ENCODE measurements around the gene FBXO44. TPM values are rescaled to one million over a fixed set of nuclear protein-coding genes. Genes with fewer than 3 reads are reported as not detected.
A peak's percentile ranks its signal among the peaks of the same experiment; 100 is the strongest.

FBXO44 gene
- total and polyA plus RNA-seq, 10 of the 15 experiments (the other 5 are each of a cell fraction or from before 2014, with no cell fraction given) = 0.77 to 22.4 (median 8.2) TPM

DNA sequence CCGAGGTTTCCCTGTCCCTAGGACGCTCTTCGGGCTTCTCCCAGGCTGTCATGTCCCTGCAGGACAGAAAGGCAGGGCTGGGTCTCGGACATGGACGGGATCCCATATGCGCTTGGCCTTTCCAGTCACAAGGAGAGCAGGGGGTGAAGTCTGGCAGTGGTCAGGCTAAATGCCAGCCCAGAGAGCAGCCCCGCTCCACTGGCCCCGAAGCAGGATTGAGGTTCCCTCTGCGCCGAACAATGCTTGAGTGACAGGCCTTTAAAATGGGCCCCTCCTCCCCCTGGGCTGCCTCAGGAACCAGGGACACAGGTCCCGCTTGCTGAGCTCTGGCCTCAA is 49.5 kb downstream of the FBXO44 start:
- POLR2A ChIA-PET = no interaction called here
- Histone ChIP-seq H2AFZ (ENCODE audit: control insufficient read depth, low read depth, low read length) (no peak overlapping the region), H3K9me3 (replicated peaks; ENCODE audit: control insufficient read depth, insufficient read depth, low read length) (no peaks in the 10 kb centered on the region), H3K4me3 (no peak overlapping the region), H3K4me2 (ENCODE audit: control insufficient read depth, insufficient read depth) (no peak overlapping the region), H3K36me3 (ENCODE audit: control insufficient read depth in 2 of 2, insufficient read depth in 2 of 2, low read length in 1 of 2) (no peaks in the 10 kb centered on the region), H3K79me2 (ENCODE audit: control insufficient read depth, insufficient read depth, low read length) (no peaks in the 10 kb centered on the region), H4K20me1 (ENCODE audit: control insufficient read depth, insufficient read depth) (no peaks in the 10 kb centered on the region), H3K9ac (ENCODE audit: control insufficient read depth, insufficient read depth, low read length) (no peak overlapping the region), H3K27me3 (replicated peaks in 1 of 2; ENCODE audit: control insufficient read depth in 2 of 2, insufficient read depth in 2 of 2, low read length in 1 of 2) (peaks cover 2 to 7% of the 10 kb centered on the region in 2 experiments), H3K4me1 (ENCODE audit: control insufficient read depth, insufficient read depth, low read length) (no peaks in the 10 kb centered on the region; the same call in 1 of the 2 replicates), H3K27ac (ENCODE audit: control insufficient read depth, insufficient read depth) (no peak overlapping the region)
- ATAC-seq (no peak), DNase-seq (ENCODE audit: low read depth, low spot score) (no peak), FAIRE-seq (no peak)
- CTCF ChIA-PET = no interaction called here
- SMC1A ChIA-PET (ENCODE audit: uncharacterized antibody, unreplicated experiment) = no interaction called here
- BruUV-seq (replicated peaks) = no TSS peak
- in situ Hi-C loops (cut with MboI) (no loop called here), intact Hi-C loops (cut with micrococcal nuclease; ENCODE audit: unreplicated experiment) (no loop called here)
- 31% methylated on average over 11 of the region's 11 CpGs for WGBS (ENCODE audit: insufficient coverage, insufficient replicate concordance, low lambda C conversion rate, missing lambda C conversion rate)
- RAD21 ChIA-PET (ENCODE audit: unreplicated experiment) = interaction anchor here (0.8 kb wide), 1 partner anchor 40 kb away, joined by 3 read pairs; the partner anchor contains the start of gene FBXO6
- TF ChIP-seq, protein P1, sequence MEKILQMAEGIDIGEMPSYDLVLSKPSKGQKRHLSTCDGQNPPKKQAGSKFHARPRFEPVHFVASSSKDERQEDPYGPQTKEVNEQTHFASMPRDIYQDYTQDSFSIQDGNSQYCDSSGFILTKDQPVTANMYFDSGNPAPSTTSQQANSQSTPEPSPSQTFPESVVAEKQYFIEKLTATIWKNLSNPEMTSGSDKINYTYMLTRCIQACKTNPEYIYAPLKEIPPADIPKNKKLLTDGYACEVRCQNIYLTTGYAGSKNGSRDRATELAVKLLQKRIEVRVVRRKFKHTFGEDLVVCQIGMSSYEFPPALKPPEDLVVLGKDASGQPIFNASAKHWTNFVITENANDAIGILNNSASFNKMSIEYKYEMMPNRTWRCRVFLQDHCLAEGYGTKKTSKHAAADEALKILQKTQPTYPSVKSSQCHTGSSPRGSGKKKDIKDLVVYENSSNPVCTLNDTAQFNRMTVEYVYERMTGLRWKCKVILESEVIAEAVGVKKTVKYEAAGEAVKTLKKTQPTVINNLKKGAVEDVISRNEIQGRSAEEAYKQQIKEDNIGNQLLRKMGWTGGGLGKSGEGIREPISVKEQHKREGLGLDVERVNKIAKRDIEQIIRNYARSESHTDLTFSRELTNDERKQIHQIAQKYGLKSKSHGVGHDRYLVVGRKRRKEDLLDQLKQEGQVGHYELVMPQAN (conservative IDR thresholded peaks at IDR 0.05) = no peak
- TF ChIP-seq, protein P2, sequence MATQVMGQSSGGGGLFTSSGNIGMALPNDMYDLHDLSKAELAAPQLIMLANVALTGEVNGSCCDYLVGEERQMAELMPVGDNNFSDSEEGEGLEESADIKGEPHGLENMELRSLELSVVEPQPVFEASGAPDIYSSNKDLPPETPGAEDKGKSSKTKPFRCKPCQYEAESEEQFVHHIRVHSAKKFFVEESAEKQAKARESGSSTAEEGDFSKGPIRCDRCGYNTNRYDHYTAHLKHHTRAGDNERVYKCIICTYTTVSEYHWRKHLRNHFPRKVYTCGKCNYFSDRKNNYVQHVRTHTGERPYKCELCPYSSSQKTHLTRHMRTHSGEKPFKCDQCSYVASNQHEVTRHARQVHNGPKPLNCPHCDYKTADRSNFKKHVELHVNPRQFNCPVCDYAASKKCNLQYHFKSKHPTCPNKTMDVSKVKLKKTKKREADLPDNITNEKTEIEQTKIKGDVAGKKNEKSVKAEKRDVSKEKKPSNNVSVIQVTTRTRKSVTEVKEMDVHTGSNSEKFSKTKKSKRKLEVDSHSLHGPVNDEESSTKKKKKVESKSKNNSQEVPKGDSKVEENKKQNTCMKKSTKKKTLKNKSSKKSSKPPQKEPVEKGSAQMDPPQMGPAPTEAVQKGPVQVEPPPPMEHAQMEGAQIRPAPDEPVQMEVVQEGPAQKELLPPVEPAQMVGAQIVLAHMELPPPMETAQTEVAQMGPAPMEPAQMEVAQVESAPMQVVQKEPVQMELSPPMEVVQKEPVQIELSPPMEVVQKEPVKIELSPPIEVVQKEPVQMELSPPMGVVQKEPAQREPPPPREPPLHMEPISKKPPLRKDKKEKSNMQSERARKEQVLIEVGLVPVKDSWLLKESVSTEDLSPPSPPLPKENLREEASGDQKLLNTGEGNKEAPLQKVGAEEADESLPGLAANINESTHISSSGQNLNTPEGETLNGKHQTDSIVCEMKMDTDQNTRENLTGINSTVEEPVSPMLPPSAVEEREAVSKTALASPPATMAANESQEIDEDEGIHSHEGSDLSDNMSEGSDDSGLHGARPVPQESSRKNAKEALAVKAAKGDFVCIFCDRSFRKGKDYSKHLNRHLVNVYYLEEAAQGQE (IDR thresholded peaks at IDR 0.05; ENCODE audit: low read depth, low read length) = no peak
- TF ChIP-seq EP300 (IDR thresholded peaks at IDR 0.05; ENCODE audit: borderline replicate concordance in 1 of 2, control insufficient read depth in 1 of 2, low read depth in 2 of 2, low read length in 2 of 2) (no peak), HDGF (IDR thresholded peaks at IDR 0.05) (no peak), IRF4 (IDR thresholded peaks at IDR 0.05; ENCODE audit: low read depth, low read length) (no peak), SMAD1 (IDR thresholded peaks at IDR 0.05; ENCODE audit: low read depth, partially characterized antibody) (no peak), MYB (IDR thresholded peaks at IDR 0.05; ENCODE audit: borderline replicate concordance, low read depth, low read length) (no peak)
- TF ChIP-seq, protein P3, sequence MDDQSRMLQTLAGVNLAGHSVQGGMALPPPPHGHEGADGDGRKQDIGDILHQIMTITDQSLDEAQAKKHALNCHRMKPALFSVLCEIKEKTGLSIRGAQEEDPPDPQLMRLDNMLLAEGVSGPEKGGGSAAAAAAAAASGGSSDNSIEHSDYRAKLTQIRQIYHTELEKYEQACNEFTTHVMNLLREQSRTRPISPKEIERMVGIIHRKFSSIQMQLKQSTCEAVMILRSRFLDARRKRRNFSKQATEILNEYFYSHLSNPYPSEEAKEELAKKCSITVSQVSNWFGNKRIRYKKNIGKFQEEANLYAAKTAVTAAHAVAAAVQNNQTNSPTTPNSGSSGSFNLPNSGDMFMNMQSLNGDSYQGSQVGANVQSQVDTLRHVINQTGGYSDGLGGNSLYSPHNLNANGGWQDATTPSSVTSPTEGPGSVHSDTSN (IDR thresholded peaks at IDR 0.05; ENCODE audit: insufficient replicate concordance, low read depth, low read length) = peak; percentile 42
- TF ChIP-seq, protein P4, sequence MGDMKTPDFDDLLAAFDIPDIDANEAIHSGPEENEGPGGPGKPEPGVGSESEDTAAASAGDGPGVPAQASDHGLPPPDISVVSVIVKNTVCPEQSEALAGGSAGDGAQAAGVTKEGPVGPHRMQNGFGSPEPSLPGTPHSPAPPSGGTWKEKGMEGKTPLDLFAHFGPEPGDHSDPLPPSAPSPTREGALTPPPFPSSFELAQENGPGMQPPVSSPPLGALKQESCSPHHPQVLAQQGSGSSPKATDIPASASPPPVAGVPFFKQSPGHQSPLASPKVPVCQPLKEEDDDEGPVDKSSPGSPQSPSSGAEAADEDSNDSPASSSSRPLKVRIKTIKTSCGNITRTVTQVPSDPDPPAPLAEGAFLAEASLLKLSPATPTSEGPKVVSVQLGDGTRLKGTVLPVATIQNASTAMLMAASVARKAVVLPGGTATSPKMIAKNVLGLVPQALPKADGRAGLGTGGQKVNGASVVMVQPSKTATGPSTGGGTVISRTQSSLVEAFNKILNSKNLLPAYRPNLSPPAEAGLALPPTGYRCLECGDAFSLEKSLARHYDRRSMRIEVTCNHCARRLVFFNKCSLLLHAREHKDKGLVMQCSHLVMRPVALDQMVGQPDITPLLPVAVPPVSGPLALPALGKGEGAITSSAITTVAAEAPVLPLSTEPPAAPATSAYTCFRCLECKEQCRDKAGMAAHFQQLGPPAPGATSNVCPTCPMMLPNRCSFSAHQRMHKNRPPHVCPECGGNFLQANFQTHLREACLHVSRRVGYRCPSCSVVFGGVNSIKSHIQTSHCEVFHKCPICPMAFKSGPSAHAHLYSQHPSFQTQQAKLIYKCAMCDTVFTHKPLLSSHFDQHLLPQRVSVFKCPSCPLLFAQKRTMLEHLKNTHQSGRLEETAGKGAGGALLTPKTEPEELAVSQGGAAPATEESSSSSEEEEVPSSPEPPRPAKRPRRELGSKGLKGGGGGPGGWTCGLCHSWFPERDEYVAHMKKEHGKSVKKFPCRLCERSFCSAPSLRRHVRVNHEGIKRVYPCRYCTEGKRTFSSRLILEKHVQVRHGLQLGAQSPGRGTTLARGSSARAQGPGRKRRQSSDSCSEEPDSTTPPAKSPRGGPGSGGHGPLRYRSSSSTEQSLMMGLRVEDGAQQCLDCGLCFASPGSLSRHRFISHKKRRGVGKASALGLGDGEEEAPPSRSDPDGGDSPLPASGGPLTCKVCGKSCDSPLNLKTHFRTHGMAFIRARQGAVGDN (IDR thresholded peaks at IDR 0.05) = no peak
- TF ChIP-seq, protein P5, sequence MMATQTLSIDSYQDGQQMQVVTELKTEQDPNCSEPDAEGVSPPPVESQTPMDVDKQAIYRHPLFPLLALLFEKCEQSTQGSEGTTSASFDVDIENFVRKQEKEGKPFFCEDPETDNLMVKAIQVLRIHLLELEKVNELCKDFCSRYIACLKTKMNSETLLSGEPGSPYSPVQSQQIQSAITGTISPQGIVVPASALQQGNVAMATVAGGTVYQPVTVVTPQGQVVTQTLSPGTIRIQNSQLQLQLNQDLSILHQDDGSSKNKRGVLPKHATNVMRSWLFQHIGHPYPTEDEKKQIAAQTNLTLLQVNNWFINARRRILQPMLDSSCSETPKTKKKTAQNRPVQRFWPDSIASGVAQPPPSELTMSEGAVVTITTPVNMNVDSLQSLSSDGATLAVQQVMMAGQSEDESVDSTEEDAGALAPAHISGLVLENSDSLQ (IDR thresholded peaks at IDR 0.05) = peak; percentile 73

Measured in GM12878 (cell line).